GM19452 (cell line): ENCODE results near the gene ULK2.
"Not testable (repeated sequence)": the region's sequence is repeated elsewhere in the genome, so short reads cannot be mapped to it uniquely, and the experiment has no call there.

Source experiments
- ATAC-seq: cut with Tn5 transposase; IDR thresholded peaks from one replicate; pipeline ENCODE4 v1.9.1; 2021; ENCODE audit not compliant: unreplicated experiment

Gene ULK2

DNA sequence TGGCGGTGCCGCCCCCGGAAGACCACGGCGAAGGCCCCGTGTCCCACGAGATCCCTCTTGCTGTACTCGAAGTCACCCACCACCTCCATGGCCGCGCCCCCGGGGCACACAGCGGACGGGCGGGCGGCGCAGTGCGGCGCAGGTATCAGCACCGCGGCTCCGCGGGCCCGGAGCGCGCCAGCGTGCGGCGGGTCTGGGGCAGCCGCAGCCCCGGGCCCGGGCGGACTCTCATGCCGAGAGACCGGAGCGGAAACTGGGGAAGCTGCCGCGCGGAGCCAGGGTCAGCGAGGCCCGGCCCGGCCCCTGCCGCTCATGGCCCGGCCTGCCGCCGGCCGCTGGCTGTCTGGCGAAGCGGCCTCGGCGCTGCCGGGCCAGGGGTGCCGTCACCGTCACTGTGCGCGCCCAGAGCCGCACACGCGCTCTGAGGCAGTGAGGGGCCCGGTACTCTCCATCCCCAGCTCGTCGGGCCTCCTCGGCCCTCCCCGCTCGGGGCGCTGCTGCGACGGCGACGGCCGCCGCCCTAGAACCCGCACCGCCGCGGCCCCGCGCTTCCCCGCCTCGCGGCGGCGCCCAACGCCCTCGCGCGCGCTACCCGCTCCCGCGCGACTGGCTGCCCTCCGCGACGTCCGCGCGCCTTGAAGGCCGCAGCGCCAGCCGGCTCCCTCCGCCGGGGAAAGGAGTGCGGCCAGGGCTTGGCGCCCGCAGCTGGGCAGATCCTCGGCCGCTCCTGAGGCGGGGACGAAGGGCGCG, at the start of gene ULK2:
Gene ULK2 (minus strand): TSS at position 608 of the 750 bp plus-strand sequence. CDS start 519 bp downstream, at position 89.
- ATAC-seq, result no peak

DNA sequence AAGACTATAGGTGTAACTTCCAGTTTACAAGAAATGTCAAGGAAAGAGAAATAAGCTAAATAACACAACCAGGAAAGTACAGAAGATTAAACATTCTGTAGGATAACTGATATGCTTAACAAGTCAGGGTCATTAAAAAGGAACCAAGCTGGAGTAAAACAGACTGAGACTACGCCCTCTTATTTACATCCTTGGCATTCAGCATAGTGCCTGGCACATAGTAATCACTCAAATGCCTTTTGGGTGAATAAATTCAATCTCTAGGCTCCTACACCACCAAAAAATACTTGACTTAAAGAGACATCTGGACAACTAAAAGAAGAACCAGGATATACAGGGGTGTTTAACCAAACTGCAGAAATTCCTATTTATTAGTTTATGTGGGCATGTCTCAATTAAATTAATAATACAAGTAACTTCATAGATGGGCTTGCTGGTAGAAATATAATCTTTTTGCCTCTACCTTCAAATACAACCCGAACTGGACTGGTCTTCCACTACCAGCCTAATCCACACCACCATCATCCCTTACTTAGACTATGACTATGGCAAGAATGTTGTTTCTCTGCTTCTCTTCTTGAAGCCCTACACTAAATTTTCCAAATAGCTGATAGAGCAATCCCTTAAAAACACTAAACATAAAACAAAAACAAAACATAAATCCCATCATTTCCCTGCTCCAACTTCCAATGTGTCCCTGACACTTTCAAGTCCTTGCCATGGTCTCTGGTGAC, 47.7 kb upstream of the ULK2 start:
- no peak for ATAC-seq

GRCh38 chr17:19911033-19911432, 43.3 kb upstream of the ULK2 start:
- no peak for ATAC-seq

DNA sequence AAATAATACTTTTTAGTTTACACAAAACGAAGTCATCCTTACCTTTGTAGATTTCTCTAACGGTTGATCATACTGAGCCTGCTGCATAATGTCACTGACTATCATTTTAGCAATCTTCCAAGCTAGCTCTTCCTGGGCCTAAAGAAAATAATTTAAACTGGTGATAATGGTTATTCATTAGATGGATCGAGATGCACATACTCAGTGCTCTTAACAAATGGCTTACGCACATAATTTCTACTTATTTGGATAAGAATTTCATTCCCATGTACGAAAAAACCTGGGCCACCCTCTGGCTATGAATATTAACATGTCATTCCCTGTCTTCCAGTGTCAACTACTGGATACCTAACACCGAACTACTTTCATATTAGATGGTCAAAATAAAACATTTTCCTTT, 41.4 kb upstream of the ULK2 start:
- no peak for ATAC-seq

- ATAC-seq, result no peak
These were observed 37.8 kb upstream of the ULK2 start for GRCh38 chr17:19905502-19905901.

GRCh38 chr17:19904924-19905323, 37.2 kb upstream of the ULK2 start:
- no peak for ATAC-seq

GRCh38 chr17:19904412-19904811, 36.7 kb upstream of the ULK2 start:
- no peak for ATAC-seq

DNA sequence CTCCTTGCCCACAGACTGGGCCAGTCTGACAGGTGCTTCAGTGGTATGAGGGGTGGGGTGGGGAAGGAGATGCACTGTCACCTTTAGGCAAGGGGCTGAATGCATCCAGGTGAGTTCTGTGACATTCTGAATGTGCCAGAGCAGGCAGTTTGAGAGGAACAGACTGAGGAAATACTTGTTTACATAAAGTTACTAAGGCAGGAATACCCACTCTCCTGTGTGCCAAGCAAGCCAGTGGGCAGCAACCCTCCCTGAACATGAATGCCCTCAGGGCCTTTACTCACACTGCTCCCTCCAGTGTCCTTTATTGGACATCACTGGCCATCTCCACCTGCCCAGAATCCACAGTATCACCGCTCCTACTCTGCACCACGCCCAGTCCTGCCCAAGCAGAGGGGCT, 33.1 kb upstream of the ULK2 start:
- no peak for ATAC-seq

GRCh38 chr17:19897903-19898302, 30.2 kb upstream of the ULK2 start:
- no peak for ATAC-seq

GRCh38 chr17:19897090-19897837, 29.5 kb upstream of the ULK2 start:
- ATAC-seq, result no peak

- ATAC-seq, result no peak
These were observed 28.9 kb upstream of the ULK2 start for GRCh38 chr17:19896679-19897078.

DNA sequence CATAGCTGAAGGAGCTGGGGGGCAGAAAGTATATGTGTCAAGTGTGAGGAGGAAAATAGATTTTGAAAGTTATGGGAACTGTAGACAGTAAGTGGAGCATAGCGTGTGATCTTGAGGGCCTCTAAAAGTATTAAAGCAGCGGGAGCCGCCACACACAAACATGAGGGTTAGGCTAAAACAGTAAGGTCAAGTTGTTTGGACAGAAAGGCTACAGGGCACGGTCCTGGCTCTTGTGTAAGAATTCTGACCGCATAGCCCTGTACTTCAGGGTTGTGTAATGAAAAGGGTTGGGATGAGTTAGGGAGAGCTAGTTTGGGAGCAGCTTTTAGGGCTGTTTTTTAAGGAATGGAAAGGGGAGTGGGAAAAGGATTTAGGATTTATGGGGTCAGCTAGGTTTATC, 22.8 kb upstream of the ULK2 start:
- not testable (repeated sequence) for ATAC-seq

DNA sequence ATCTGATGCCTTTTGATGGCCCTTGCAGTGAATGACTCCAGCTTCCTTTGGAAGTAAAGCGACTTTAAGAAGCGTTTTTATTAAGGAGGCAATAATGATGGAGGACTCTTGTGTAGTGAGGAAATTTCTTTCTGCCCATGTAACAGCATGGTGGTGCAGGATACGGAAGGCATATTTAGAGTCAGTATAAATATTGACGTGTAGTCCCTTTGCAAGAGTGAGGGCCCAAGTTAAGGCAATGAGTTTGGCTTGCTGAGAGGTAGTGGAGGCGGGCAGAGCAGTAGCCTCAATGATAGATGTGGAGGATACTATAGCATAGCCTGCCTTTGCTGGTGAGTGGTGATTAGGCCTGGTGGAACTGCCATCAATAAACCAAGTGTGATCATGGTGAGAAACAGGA, 22.3 kb upstream of the ULK2 start:
- ATAC-seq, result not testable (repeated sequence)

GRCh38 chr17:19886116-19886515, 18.4 kb upstream of the ULK2 start:
- no peak for ATAC-seq

- no peak for ATAC-seq
These were observed 15.9 kb upstream of the ULK2 start for GRCh38 chr17:19883537-19884215.

DNA sequence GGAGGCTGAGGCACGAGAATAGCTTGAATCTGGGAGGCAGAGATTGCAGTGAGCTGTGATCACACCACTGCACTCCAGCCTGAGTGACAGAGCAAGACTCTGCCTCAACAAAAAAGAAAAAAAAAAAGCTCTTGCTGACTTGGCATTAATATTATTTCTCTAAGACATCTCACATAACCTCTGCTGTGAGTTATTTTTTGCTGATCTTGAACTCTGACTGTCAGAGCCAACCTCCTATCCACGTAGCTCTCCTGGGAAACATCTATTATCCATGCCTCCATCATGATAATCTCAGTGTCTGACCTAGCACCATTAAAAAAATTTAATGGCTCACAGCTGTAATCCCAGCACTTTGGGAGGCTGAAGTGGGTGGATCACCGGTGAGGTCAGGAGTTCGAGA, 12.7 kb upstream of the ULK2 start:
- ATAC-seq, result no peak

DNA sequence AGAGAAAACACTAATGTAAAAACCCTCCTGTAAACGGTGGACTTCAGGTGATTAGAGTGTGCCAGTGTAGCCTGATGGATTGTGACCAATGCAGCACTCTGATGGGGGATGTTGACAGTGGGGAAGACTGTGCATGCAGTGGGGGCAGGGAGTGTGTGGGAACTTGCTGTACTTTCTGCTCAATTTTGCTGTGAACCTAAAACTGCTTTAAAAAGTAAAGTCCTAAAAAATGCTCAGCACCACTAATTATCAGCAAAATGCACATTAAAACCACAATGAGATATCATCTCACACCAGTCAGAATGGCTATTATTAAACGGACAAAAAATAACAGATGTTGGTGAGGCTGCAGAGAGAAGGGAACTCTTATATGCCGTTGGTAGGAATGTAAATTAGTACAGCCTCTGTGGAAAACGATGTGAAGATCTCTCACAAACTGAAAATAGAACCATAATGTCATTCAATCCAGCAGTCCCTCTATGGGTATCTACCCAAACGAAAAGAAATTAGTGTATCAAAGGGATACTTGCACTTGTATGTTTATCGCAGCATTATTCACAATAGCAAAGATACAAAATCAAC, 9.7 kb upstream of the ULK2 start:
- no peak for ATAC-seq

DNA sequence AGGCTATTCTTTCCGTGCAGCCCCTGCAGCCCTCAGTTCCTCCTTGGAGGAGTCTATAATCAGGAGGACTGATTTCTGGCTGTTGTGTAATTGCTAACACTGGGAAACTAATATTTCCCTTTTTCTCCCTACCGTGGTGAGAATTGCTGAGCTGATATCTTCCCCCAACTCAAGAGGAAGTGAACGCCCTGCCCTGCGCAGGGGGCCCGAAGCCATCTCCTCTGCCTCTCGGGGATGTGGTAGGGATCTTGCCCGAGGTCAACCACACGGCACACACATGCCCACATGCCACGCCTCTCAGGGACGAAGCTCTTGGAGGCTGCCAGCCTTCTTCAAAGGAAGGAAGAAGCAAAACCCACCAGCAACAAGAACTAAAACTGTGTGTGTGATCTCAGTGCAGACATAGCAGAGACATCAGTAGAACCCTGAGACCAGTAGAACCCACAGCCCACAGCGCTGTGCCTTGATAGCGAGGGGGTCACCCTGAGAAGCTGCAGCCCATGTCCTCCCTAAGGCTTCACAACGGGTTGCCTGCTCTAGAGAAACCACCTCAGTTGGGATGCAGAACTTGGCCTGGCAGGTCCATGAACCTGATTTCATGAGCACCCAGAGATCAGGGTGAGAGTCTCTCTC, 8.9 kb upstream of the ULK2 start:
- no peak for ATAC-seq

GRCh38 chr17:19874256-19874655, 6.5 kb upstream of the ULK2 start:
- no peak for ATAC-seq

DNA sequence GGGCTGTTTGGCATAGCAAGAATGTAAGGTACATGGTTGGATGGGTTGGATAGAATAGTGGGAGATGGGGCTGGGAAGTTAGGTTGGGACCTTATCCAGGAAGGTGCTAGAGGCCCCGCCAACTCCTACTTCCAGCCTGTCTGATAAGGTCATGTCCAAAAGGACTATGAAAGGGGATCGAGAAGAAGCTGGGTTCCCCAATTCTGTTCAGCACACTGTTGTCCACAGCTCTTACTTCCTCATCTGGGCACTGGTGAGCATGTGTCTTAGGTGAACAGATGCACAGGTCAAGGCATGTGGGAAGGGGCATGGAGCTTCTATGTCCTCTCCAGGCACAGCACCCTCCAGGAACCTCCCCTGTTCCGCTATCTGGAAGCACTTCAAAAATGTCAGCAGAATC, 5.6 kb upstream of the ULK2 start:
- no peak for ATAC-seq

DNA sequence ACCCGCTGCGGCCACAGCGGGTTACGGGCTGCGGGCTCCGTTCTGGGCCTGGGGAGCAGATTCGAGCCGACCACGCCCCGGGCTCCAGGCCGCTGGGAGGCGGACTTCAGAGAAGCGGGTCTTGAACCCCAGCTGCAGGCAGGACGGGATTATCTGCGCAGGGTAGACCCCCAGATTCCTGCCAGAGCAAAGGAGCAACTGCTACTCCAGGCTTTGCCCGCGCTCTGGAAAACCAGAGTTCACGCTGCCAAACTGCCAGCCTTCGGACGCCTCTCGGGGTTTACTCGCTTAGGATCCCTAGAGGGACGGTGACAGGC, 301 bp upstream of the ULK2 start:
- ATAC-seq, result no peak
